Endodermal cell (in vitro differentiated cells): Measurements from ENCODE around the gene ELMO1. TPM values are rescaled to one million over a fixed set of nuclear protein-coding genes. Genes with fewer than 3 reads are reported as not detected.

Experiments
- DNase-seq: peaks from one replicate; pipeline ENCODE4 v3.0.0-alpha.2; 2017
- H3K27ac ChIP-seq: 2 replicates; pipeline ENCODE4 v1.5.1; 2013; ENCODE audit warnings: mild to moderate bottlenecking, low read depth, low read length, moderate library complexity
- H3K27me3 ChIP-seq: 2 replicates; pipeline ENCODE4 v1.6.1; 2013; ENCODE audit warnings: mild to moderate bottlenecking, low read length, moderate library complexity; ENCODE audit not compliant: insufficient read depth, control insufficient read depth, poor library complexity, severe bottlenecking
- H3K36me3 ChIP-seq: 2 replicates; pipeline ENCODE4 v1.7.0; 2013; ENCODE audit warnings: mild to moderate bottlenecking, low read length, moderate library complexity; ENCODE audit not compliant: control insufficient read depth, insufficient read depth
- H3K4me1 ChIP-seq: one replicate; pipeline ENCODE4 v1.7.0; 2013; ENCODE audit warnings: low read length; ENCODE audit not compliant: control insufficient read depth, insufficient read depth
- H3K4me3 ChIP-seq: 2 replicates; pipeline ENCODE4 v1.5.1; 2013; ENCODE audit warnings: mild to moderate bottlenecking, low read length, moderate library complexity
- H3K9ac ChIP-seq: 2 replicates; pipeline ENCODE4 v1.6.1; 2013; ENCODE audit warnings: mild to moderate bottlenecking, low read length, moderate library complexity; ENCODE audit not compliant: poor library complexity, severe bottlenecking; ENCODE audit errors: extremely low read depth
- H3K9me3 ChIP-seq: 2 replicates; pipeline ENCODE4 v1.6.1; 2013; ENCODE audit warnings: mild to moderate bottlenecking, low read length, moderate library complexity; ENCODE audit not compliant: control insufficient read depth
- H3K27ac Mint-ChIP-seq: 2 replicates; pipeline ENCODE4 v1.8.0; 2020; ENCODE audit warnings: mixed read lengths
- H3K27me3 Mint-ChIP-seq: 2 replicates; pipeline ENCODE4 v1.8.0; 2021; ENCODE audit warnings: mild to moderate bottlenecking, mixed read lengths; ENCODE audit not compliant: insufficient read depth
- H3K36me3 Mint-ChIP-seq: 2 replicates; pipeline ENCODE4 v1.8.0; 2020; ENCODE audit warnings: low read depth, mixed read lengths
- H3K4me1 Mint-ChIP-seq: 2 replicates; pipeline ENCODE4 v1.8.0; 2020; ENCODE audit warnings: mixed read lengths
- H3K4me3 Mint-ChIP-seq: 2 replicates; pipeline ENCODE4 v1.8.0; 2020; ENCODE audit warnings: mild to moderate bottlenecking, moderate library complexity, mixed read lengths
- H3K9me3 Mint-ChIP-seq: 2 replicates; pipeline ENCODE4 v1.8.0; 2020; ENCODE audit warnings: mild to moderate bottlenecking, mixed read lengths
- WGBS, 2 experiments: methylation state at CpG; one replicate each; pipeline versions ENCODE4 v1.1.5 to v1.1.7; 2013; ENCODE audit warnings: missing lambda C conversion rate in 2 of 2, mixed read lengths in 1 of 2; ENCODE audit not compliant: insufficient coverage in 1 of 2, insufficient read length in 1 of 2; 5-methylcytosine and 5-hydroxymethylcytosine counted together
- total RNA-seq, 2 donors: library from RNA; stranded (reverse); fragmentation: NEBNext Ultra II Directional in 1 of 2; extraction: Animal tissue kit (Norgen Biotek cat#: 25700) in 1 of 2; gene quantifications; 2 replicates in 1 of 2; 3 replicates in 1 of 2; pipeline ENCODE4 v1.2.1, GENCODE V29; 2021
- TF ChIP-seq, protein P1 (sequence below): fragments of 200-600 bp; sonication (generic); conservative IDR thresholded peaks from 2 replicates; pipeline ENCODE4 v1.5.0; 2021; ENCODE audit warnings: antibody characterized with exemption, mild to moderate bottlenecking

Gene ELMO1
- total RNA-seq, 2 donors from 2014 or later = 120 to 131 TPM

DNA sequence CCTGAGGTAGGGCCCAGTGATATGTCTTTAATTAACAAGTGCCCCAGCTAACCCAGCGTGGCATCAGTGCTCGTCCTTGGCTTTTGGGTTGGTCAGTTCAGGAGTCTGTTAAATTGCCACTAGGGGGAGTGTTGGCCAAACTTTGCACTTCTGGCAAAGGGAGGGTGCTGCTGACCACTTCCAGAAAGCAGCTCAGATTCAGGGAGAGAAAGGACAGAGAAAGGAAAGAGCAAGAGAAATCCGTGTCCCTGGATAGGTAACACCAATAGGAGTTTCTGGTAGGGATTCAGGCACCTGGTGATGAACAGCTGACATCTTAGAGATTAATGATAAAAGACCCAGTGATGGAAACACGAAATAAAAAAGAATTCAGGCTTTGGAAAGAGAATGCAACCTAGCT, 481.3 kb downstream of the ELMO1 start:
- TF ChIP-seq, protein P1, sequence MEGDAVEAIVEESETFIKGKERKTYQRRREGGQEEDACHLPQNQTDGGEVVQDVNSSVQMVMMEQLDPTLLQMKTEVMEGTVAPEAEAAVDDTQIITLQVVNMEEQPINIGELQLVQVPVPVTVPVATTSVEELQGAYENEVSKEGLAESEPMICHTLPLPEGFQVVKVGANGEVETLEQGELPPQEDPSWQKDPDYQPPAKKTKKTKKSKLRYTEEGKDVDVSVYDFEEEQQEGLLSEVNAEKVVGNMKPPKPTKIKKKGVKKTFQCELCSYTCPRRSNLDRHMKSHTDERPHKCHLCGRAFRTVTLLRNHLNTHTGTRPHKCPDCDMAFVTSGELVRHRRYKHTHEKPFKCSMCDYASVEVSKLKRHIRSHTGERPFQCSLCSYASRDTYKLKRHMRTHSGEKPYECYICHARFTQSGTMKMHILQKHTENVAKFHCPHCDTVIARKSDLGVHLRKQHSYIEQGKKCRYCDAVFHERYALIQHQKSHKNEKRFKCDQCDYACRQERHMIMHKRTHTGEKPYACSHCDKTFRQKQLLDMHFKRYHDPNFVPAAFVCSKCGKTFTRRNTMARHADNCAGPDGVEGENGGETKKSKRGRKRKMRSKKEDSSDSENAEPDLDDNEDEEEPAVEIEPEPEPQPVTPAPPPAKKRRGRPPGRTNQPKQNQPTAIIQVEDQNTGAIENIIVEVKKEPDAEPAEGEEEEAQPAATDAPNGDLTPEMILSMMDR = peak; percentile 92
- Histone ChIP-seq H3K9ac (no peak overlapping the region), H3K4me1 (peaks cover 7% of the 10 kb centered on the region), H3K36me3 (peaks cover 3% of the 10 kb centered on the region), H3K27me3 (no peaks in the 10 kb centered on the region), H3K4me3 (no peak overlapping the region), H3K27ac (no peak overlapping the region), H3K9me3 (no peaks in the 10 kb centered on the region)
- H3K36me3 Mint-ChIP-seq = no peaks in the 10 kb centered on the region
- 28 to 41% methylated on average over 3 to 4 of the region's 4 CpGs for WGBS, 2 experiments
- no peaks in the 10 kb centered on the region for H3K27me3 Mint-ChIP-seq
- H3K27ac Mint-ChIP-seq = no peak overlapping the region
- peaks cover 33% of the 10 kb centered on the region for H3K4me1 Mint-ChIP-seq
- H3K9me3 Mint-ChIP-seq = no peaks in the 10 kb centered on the region
- H3K4me3 Mint-ChIP-seq = no peak overlapping the region
- DNase-seq = peak; percentile 89

GRCh38 chr7:36966636-36967035, 482.0 kb downstream of the ELMO1 start:
- no peak for DNase-seq
- Mint-ChIP-seq H3K27ac (no peak overlapping the region), H3K9me3 (no peaks in the 10 kb centered on the region), H3K4me3 (no peak overlapping the region), H3K4me1 (peaks cover 33% of the 10 kb centered on the region), H3K36me3 (no peaks in the 10 kb centered on the region), H3K27me3 (no peaks in the 10 kb centered on the region)
- Histone ChIP-seq H3K27me3 (no peaks in the 10 kb centered on the region), H3K9ac (no peak overlapping the region), H3K36me3 (peaks cover 3% of the 10 kb centered on the region), H3K4me1 (peaks cover 13% of the 10 kb centered on the region), H3K4me3 (no peak overlapping the region), H3K9me3 (no peaks in the 10 kb centered on the region), H3K27ac (no peak overlapping the region)
- WGBS, 2 experiments = 88 to 89% methylated on average over 3 of the region's 3 CpGs
- TF ChIP-seq, protein P1 = no peak

DNA sequence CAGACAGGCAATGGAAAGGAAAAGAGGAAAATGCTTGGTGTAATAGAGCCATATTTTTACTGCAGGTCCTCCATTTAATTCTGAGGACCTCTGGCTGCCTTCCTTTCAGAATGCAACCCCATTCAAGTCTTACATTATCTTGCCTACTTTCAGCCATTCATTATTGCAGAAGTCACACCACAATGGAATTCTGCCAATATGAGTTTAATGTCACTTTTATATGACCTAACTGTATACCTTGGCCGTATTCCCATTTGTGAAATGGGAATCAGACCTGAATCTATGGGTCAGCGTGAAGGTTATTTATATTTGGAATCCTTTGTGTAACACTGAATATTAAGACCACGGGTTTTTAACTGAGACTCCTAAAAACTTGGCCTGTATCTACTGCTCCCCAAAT, 482.6 kb downstream of the ELMO1 start:
- H3K4me1 Mint-ChIP-seq = peaks cover 27% of the 10 kb centered on the region
- 94 to 96% methylated on average over 3 of the region's 3 CpGs for WGBS, 2 experiments
- no peak overlapping the region for H3K4me3 ChIP-seq
- no peak overlapping the region for H3K27ac Mint-ChIP-seq
- no peak overlapping the region for H3K27ac ChIP-seq
- no peak overlapping the region for H3K9ac ChIP-seq
- H3K4me3 Mint-ChIP-seq = no peak overlapping the region
- no peaks in the 10 kb centered on the region for H3K27me3 Mint-ChIP-seq
- peaks cover 3% of the 10 kb centered on the region for H3K36me3 ChIP-seq
- H3K36me3 Mint-ChIP-seq = no peaks in the 10 kb centered on the region
- H3K9me3 Mint-ChIP-seq = no peaks in the 10 kb centered on the region
- peaks cover 10% of the 10 kb centered on the region for H3K4me1 ChIP-seq
- H3K27me3 ChIP-seq = no peaks in the 10 kb centered on the region
- no peak for DNase-seq
- no peaks in the 10 kb centered on the region for H3K9me3 ChIP-seq
- TF ChIP-seq, protein P1 = no peak
